OCI-LY3 (cell line): ENCODE results near the gene CYP17A1.
"Not testable (repeated sequence)": the region's sequence is repeated elsewhere in the genome, so short reads cannot be mapped to it uniquely, and the experiment has no call there.

Experiments
- H2AFZ ChIP-seq: fragments of 200-600, 300-600 bp; shearing (Covaris generic); 2 replicates; pipeline ENCODE4 v1.6.0; 2014; ENCODE audit warnings: antibody characterized with exemption, low read depth, low read length
- H3K27ac ChIP-seq: fragments of 200-600, 300-600 bp; sonication (generic); 2 replicates; pipeline ENCODE4 v1.5.1; 2014; ENCODE audit warnings: mild to moderate bottlenecking, low read length, moderate library complexity, mixed read lengths
- H3K27me3 ChIP-seq: fragments of 200-600, 300-600 bp; sonication (generic); 2 replicates; pipeline ENCODE4 v1.6.1; 2014; ENCODE audit warnings: low read depth, low read length, mixed read lengths
- H3K36me3 ChIP-seq: fragments of 200-600, 300-600 bp; sonication (generic); replicated peaks from 2 replicates; pipeline ENCODE3; 2014; ENCODE audit warnings: low read depth, low read length, mixed read lengths
- H3K4me1 ChIP-seq: fragments of 300-600, 200-600 bp; sonication (generic); 2 replicates; pipeline ENCODE4 v1.6.1; 2014; ENCODE audit warnings: low read length, mixed read lengths
- H3K4me2 ChIP-seq: fragments of 200-600, 300-600 bp; sonication (generic); 2 replicates; pipeline ENCODE4 v1.6.1; 2014; ENCODE audit warnings: low read length, mixed read lengths
- H3K4me3 ChIP-seq: fragments of 300-600, 200-600 bp; sonication (generic); 2 replicates; pipeline ENCODE4 v1.5.1; 2014; ENCODE audit warnings: antibody characterized with exemption, mild to moderate bottlenecking, low read length, moderate library complexity
- H3K79me2 ChIP-seq: fragments of 300-600, 200-600 bp; shearing (Covaris generic); 2 replicates; pipeline ENCODE4 v1.6.1; 2014; ENCODE audit warnings: mild to moderate bottlenecking, low read length, mixed read lengths
- H3K9ac ChIP-seq: fragments of 300-600, 200-600 bp; shearing (Covaris generic); 2 replicates; pipeline ENCODE4 v1.6.0; 2014; ENCODE audit warnings: mild to moderate bottlenecking, low read length, moderate library complexity
- H3K9me3 ChIP-seq: fragments of 200-600, 300-600 bp; shearing (Covaris generic); 2 replicates; pipeline ENCODE4 v1.6.1; 2014; ENCODE audit warnings: low read length, mixed read lengths; ENCODE audit not compliant: insufficient read depth
- H4K20me1 ChIP-seq: fragments of 200-600, 300-600 bp; sonication (generic); 2 replicates; pipeline ENCODE4 v1.6.1; 2016; ENCODE audit warnings: low read length, mixed read lengths; ENCODE audit not compliant: insufficient read depth
- CTCF ChIP-seq: fragments of 200-600, 300-600 bp; sonication (generic); IDR thresholded peaks from 2 replicates; pipeline ENCODE4 v1.5.1; 2014; ENCODE audit warnings: antibody characterized with exemption, low read length, low read depth
- EZH2phosphoT487 ChIP-seq: fragments of 200-600 bp; shearing (Covaris generic); IDR thresholded peaks from 2 replicates; pipeline ENCODE4 v1.6.1; 2018; ENCODE audit warnings: antibody characterized with exemption, mixed run types, low read depth

CYP17A1 gene

DNA sequence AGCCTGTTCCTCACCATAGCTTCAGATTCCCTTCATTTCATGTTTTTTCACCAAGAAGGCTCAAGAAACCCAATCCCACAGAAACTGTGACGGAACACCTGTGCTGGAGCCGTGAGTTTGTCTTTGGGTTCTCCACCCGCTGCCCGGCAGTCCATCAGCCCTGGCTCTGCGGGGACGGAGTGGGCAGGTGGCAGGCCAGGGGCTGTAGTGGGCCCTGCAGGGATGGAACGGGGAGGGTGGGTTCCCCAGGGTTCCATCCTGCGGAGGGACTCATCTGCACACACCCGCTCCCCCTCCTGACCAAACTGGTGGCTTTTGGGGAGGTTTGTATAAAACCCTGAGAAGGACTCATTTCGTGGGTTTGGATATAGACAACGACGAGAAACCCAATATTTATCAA lies 15.0 kb downstream of the CYP17A1 start:
- Histone ChIP-seq H4K20me1 (no peaks in the 10 kb centered on the region), H3K27ac (no peak overlapping the region), H3K27me3 (no peaks in the 10 kb centered on the region), H3K79me2 (no peaks in the 10 kb centered on the region), H3K9me3 (no peaks in the 10 kb centered on the region), H3K4me1 (peaks cover 6% of the 10 kb centered on the region), H3K4me3 (no peak overlapping the region), H3K4me2 (no peak overlapping the region), H3K36me3 (no peaks in the 10 kb centered on the region), H2AFZ (no peak overlapping the region), H3K9ac (no peak overlapping the region)
- TF ChIP-seq EZH2phosphoT487 = no peak
- TF ChIP-seq CTCF = no peak

DNA sequence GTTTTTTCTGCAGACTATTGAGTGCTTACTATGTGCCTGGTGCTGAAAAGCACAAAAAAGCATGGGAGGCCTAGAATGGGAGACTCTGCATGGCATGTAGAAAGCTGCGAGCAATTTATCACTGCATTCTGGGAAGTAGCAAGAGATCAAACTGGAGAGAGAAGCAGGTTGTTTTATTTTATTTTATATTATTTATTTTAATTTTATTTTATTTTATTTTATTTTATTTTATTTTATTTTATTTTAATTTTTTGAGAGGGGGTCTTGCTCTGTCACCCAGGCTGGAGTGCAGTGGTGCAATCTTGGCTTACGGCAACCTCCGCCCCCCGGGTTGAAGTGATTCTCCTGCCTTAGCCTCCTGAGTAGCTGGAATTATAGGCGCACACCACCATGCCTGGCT lies 17.2 kb downstream of the CYP17A1 start:
- H4K20me1 ChIP-seq, H3K79me2 ChIP-seq, H3K9me3 ChIP-seq, H3K4me3 ChIP-seq, H3K9ac ChIP-seq, H3K36me3 ChIP-seq, H3K27me3 ChIP-seq, H3K4me2 ChIP-seq, H3K4me1 ChIP-seq, H3K27ac ChIP-seq, H2AFZ ChIP-seq: not testable (repeated sequence)

DNA sequence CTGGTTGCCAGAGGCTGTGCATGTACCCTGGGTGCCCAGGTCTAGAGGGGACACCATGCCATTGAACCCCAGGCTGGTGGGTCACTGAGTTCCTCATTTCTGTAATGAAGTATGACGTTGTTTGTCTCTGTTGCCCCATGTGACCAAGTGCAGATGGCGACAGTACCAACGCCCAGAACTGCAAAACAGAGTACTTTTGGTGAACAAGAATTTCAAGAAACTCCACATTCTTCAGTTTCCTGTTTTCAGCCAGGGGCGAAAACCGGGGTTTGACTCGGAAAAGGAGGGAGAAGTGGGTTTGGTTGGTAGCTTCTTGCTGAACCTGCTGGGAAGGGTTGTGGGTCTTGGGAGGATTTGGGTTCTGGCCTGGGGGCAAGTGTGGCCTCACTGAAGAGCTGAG lies 18.2 kb downstream of the CYP17A1 start:
- H3K4me2 ChIP-seq = peak overlapping the region; percentile 27
- H3K27me3 ChIP-seq = no peaks in the 10 kb centered on the region
- H3K36me3 ChIP-seq = no peaks in the 10 kb centered on the region
- peaks cover 6% of the 10 kb centered on the region for H3K4me1 ChIP-seq
- no peak overlapping the region for H3K27ac ChIP-seq
- H3K79me2 ChIP-seq = no peaks in the 10 kb centered on the region
- H2AFZ ChIP-seq = no peak overlapping the region
- H3K9ac ChIP-seq = no peak overlapping the region
- TF ChIP-seq EZH2phosphoT487 (no peak), CTCF (no peak)
- H4K20me1 ChIP-seq = no peaks in the 10 kb centered on the region
- H3K9me3 ChIP-seq = no peaks in the 10 kb centered on the region
- H3K4me3 ChIP-seq = no peak overlapping the region

DNA sequence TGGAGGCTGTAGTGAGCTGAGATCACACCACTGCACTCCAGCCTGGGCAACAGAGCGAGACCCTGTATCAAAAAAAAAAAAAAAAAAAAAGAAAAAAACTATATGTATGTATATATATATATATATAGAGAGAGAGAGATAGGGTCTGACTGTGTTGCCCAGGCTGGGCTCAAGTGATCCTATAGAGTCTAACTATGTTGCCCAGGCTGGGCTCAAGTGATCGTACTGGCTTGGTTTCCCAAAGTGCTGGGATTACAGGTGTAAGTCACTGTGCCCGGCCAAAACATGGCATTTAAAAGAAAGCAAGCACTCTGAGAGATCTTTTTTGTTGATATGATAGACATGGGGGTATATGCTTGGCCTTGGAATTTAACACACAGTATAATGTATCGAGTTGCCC lies 20.0 kb downstream of the CYP17A1 start:
- Histone ChIP-seq H2AFZ (no peak overlapping the region), H3K4me3 (no peak overlapping the region), H3K9me3 (no peaks in the 10 kb centered on the region), H3K79me2 (no peaks in the 10 kb centered on the region), H3K4me2 (no peak overlapping the region), H3K36me3 (no peaks in the 10 kb centered on the region), H3K4me1 (peaks cover 12% of the 10 kb centered on the region), H3K9ac (no peak overlapping the region), H3K27me3 (no peaks in the 10 kb centered on the region), H3K27ac (no peak overlapping the region), H4K20me1 (no peaks in the 10 kb centered on the region)
- TF ChIP-seq CTCF = no peak
- TF ChIP-seq EZH2phosphoT487 = no peak
